Measurements from ENCODE around the gene KCNQ1OT1. TPM values are rescaled to one million over a fixed set of nuclear protein-coding genes. Genes with fewer than 3 reads are reported as not detected.
A peak's percentile ranks its signal among the peaks of the same experiment; 100 is the strongest.

Gene KCNQ1OT1
- total RNA-seq = 10 to 100 TPM in 1 of 9 donors, 1 to 10 TPM in 4, under 1 TPM in 4; 0.55 to 10.6 (median 1.8) TPM
- 1 to 10 TPM in 1 of 3 donors, under 1 TPM in 2; 0.15 to 1.4 (median 0.17) TPM for polyA plus RNA-seq
- long read RNA-seq, donor 1, full-length matches to known transcripts = 44 of 44 reads
- long read RNA-seq, donor 1, partial matches to known transcripts = 0 of 44 reads
- long read RNA-seq, donor 1, other reads (novel, unspliced or antisense) = 0 of 44 reads
- long read RNA-seq, donor 2, full-length matches to known transcripts = 70 of 70 reads
- long read RNA-seq, donor 2, partial matches to known transcripts = 0 of 70 reads
- long read RNA-seq, donor 2, other reads (novel, unspliced or antisense) = 0 of 70 reads
- long read RNA-seq, donor 3, full-length matches to known transcripts = 12 of 12 reads
- long read RNA-seq, donor 3, partial matches to known transcripts = 0 of 12 reads
- long read RNA-seq, donor 3, other reads (novel, unspliced or antisense) = 0 of 12 reads
- long read RNA-seq, donor 4, full-length matches to known transcripts = 2 of 2 reads
- long read RNA-seq, donor 4, partial matches to known transcripts = 0 of 2 reads
- long read RNA-seq, donor 4, other reads (novel, unspliced or antisense) = 0 of 2 reads
- long read RNA-seq, donor 5, full-length matches to known transcripts = 3 of 5 reads
- long read RNA-seq, donor 5, partial matches to known transcripts = 0 of 5 reads
- long read RNA-seq, donor 5, other reads (novel, unspliced or antisense) = 2 of 5 reads
- long read RNA-seq, donor 6, full-length matches to known transcripts = 2 of 2 reads
- long read RNA-seq, donor 6, partial matches to known transcripts = 0 of 2 reads
- long read RNA-seq, donor 6, other reads (novel, unspliced or antisense) = 0 of 2 reads
- long read RNA-seq, donor 7, full-length matches to known transcripts = 31 of 31 reads
- long read RNA-seq, donor 7, partial matches to known transcripts = 0 of 31 reads
- long read RNA-seq, donor 7, other reads (novel, unspliced or antisense) = 0 of 31 reads
- long read RNA-seq, donor 8, full-length matches to known transcripts = 16 of 68 reads
- long read RNA-seq, donor 8, partial matches to known transcripts = 46 of 68 reads
- long read RNA-seq, donor 8, other reads (novel, unspliced or antisense) = 6 of 68 reads
- long read RNA-seq, donor 9, full-length matches to known transcripts = 56 of 56 reads
- long read RNA-seq, donor 9, partial matches to known transcripts = 0 of 56 reads
- long read RNA-seq, donor 9, other reads (novel, unspliced or antisense) = 0 of 56 reads
- long read RNA-seq, donor 10, full-length matches to known transcripts = 27 of 27 reads
- long read RNA-seq, donor 10, partial matches to known transcripts = 0 of 27 reads
- long read RNA-seq, donor 10, other reads (novel, unspliced or antisense) = 0 of 27 reads

GRCh38 chr11:2699531-2700414, at the start of gene KCNQ1OT1:
Gene KCNQ1OT1 (minus strand): TSS chr11:2699994.
- Histone ChIP-seq H3K4me3 (peak within 1 kb of the TSS; percentile 3 to 69 (median 36)), H3K36me3 (replicated peaks in 1 of 2) (no peaks in the 10 kb centered on the region), H3K27ac (peak within 1 kb of the TSS; percentile 12 to 96 (median 84)), H3K27me3 (no peaks in the 10 kb centered on the region), H3K4me1 (replicated peaks in 1 of 2) (peaks cover 0 to 34% of the 10 kb centered on the region in 2 donors), H3K9me3 (replicated peaks in 1 of 3) (no peaks in the 10 kb centered on the region)
- intact Hi-C loops (cut with DNase I) = loop anchor here in 1 of 2 donors (10.0 kb wide), 1 partner anchor 185 kb away; the partner anchor contains the start of gene CDKN1C
- TF ChIP-seq CTCF (IDR thresholded peaks at IDR 0.05) (no peak), POLR2A (IDR thresholded peaks at IDR 0.05) (peak; percentile 95 to 97)
- DNase-seq = peak; percentile 88 to 97 (median 93)
- 45 to 75% (median 58%) methylated on average over 44 to 98 of the region's 98 CpGs for WGBS, 4 donors

- DNase-seq = peak in 3 of 7 donors; percentile 6 to 13 (median 13)
- Histone ChIP-seq H3K36me3 (replicated peaks in 1 of 2) (no peaks in the 10 kb centered on the region), H3K27ac (peak overlapping the region in 2 of 5 donors; percentile 12 to 13), H3K4me3 (no peak overlapping the region), H3K9me3 (replicated peaks in 1 of 3) (no peaks in the 10 kb centered on the region), H3K4me1 (replicated peaks in 1 of 2) (peaks cover 0 to 12% of the 10 kb centered on the region in 2 donors), H3K27me3 (no peaks in the 10 kb centered on the region)
- WGBS, 4 donors = 79 to 92% (median 87%) methylated on average over 15 to 17 of the region's 17 CpGs
- no peak for TF ChIP-seq CTCF (IDR thresholded peaks at IDR 0.05)
- TF ChIP-seq POLR2A (IDR thresholded peaks at IDR 0.05) = no peak
- intact Hi-C loops (cut with DNase I) = no loop called here
Observed at GRCh38 chr11:2748814-2749554, 49.2 kb upstream of the KCNQ1OT1 start.

Data from adrenal gland (tissue), 19 donors.